ENCODE data around the gene CHRNE.

CHRNE gene

DNA sequence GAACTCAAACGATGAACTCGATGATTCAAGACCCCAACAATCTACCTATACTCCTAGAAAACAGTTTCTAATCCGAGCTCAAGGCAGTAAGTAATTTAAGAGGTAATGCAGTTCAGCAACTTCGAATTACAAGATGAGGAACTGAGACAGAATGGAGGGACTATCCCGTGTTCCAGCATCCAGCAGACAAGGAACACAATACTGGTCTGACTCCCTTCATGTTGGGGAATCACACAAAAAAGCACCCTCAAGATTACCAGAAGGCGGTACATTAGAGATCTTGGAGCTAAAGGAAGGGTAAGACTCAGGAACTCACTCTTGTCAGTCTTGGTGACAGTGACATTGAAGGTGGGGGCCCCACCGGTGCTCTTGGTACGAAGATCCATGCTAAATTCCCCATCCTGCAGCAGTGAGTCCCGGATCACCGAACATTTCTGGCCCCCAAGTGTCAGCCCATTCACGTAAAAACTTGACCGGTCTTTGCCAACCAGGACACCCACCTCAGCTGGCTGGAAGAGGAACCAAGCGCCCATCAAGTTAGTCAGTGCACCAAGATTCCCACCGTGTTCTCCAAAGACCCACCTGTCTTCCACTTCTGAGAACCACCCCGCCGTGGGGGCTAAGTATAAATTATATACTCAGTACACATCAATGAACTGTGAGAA lies 43.5 kb upstream of the CHRNE start:
- DNase-seq (ENCODE audit: low read depth, low spot score) = no peak
- H3K9me3 ChIP-seq (ENCODE audit: control insufficient read depth, insufficient read depth, low read length) = no peaks in the 10 kb centered on the region
- H3K27me3 ChIP-seq (ENCODE audit: control insufficient read depth, insufficient read depth, low read length) = no peaks in the 10 kb centered on the region
- peak overlapping the region; percentile 70; the same call in 1 of the 2 replicates for H3K4me3 ChIP-seq (ENCODE audit: low read length)
- peaks cover 5% of the 10 kb centered on the region; the same call in 1 of the 2 replicates for H3K4me1 ChIP-seq (ENCODE audit: control insufficient read depth, insufficient read depth, low read length)
- peaks cover 26% of the 10 kb centered on the region for H3K36me3 ChIP-seq (ENCODE audit: control insufficient read depth, insufficient read depth, low read length)
- no peak overlapping the region for H3K27ac ChIP-seq (ENCODE audit: low read length)
- no CpG with 5 or more reads among the region's 16 CpGs for WGBS (ENCODE audit: insufficient coverage, insufficient read length)

DNA sequence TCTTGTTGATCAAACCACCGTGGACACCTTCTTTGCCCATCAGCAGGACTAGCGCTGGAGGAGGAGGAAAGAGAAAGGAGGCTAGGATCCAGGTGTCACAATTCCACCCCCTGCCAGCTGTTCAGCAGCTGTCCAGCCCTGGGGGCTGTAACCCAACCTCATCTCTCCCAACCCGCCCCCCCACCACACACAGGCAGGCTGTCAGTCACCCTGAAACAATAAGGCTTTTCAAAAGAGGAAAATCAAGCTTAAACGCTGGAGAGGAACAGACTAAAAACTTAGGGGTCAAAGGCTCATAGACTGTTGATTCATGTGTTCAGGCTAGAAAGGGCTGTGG lies 43.0 kb upstream of the CHRNE start:
- H3K4me1 ChIP-seq (ENCODE audit: control insufficient read depth, insufficient read depth, low read length) = peaks cover 3% of the 10 kb centered on the region; the same call in 1 of the 2 replicates
- H3K27me3 ChIP-seq (ENCODE audit: control insufficient read depth, insufficient read depth, low read length) = no peaks in the 10 kb centered on the region
- H3K27ac ChIP-seq (ENCODE audit: low read length) = no peak overlapping the region
- no CpG with 5 or more reads among the region's 4 CpGs for WGBS (ENCODE audit: insufficient coverage, insufficient read length)
- DNase-seq (ENCODE audit: low read depth, low spot score) = no peak
- no peak overlapping the region for H3K4me3 ChIP-seq (ENCODE audit: low read length)
- H3K36me3 ChIP-seq (ENCODE audit: control insufficient read depth, insufficient read depth, low read length) = peaks cover 26% of the 10 kb centered on the region
- H3K9me3 ChIP-seq (ENCODE audit: control insufficient read depth, insufficient read depth, low read length) = no peaks in the 10 kb centered on the region

DNA sequence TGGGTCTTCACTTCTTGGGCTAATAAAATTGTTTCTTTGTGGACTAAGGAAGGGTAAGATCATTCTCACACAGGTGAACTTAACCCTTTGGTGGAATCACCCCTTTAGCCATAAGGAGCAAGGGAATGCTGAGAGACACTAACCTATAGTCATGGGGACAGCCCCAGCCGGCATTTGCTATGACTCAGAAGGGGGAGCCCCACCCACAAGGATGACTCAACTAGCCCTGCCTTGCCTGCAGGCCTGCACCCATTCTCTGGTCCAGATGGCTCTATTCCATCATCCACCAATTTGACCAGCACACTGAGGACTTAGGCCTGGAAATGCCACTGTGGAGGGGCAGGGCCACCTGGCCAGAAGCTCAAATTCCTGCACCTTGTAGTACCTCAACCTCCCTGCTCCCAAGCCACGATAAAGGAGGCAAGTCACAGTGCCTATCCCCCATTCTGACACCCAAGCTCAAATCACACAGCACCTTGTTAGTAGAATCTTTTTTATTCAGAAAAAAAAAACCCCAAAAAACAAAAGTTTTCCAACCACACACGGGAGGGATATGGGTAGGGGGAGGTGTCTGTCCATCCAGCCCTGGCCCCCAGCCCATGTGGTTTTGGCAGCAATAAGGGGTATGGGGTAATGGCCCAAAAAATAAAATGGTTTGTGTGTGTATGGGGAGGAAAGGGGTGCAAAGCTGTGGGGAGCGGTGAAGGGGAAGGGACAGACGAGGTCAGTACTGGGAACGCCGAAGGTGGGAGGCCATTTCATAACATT lies 42.5 kb upstream of the CHRNE start:
- Histone ChIP-seq H3K4me3 (ENCODE audit: low read length) (no peak overlapping the region), H3K36me3 (ENCODE audit: control insufficient read depth, insufficient read depth, low read length) (peaks cover 26% of the 10 kb centered on the region), H3K4me1 (ENCODE audit: control insufficient read depth, insufficient read depth, low read length) (peaks cover 3% of the 10 kb centered on the region; the same call in 1 of the 2 replicates), H3K27ac (ENCODE audit: low read length) (no peak overlapping the region), H3K27me3 (ENCODE audit: control insufficient read depth, insufficient read depth, low read length) (no peaks in the 10 kb centered on the region), H3K9me3 (ENCODE audit: control insufficient read depth, insufficient read depth, low read length) (no peaks in the 10 kb centered on the region)
- no peak for DNase-seq (ENCODE audit: low read depth, low spot score)
- 100% methylated on average over 1 of the region's 7 CpGs for WGBS (ENCODE audit: insufficient coverage, insufficient read length)

GRCh38 chr17:4944554-4945175 lies 41.8 kb upstream of the CHRNE start:
- WGBS (ENCODE audit: insufficient coverage, insufficient read length) = no CpG with 5 or more reads among the region's 8 CpGs
- no peaks in the 10 kb centered on the region for H3K9me3 ChIP-seq (ENCODE audit: control insufficient read depth, insufficient read depth, low read length)
- no peak for DNase-seq (ENCODE audit: low read depth, low spot score)
- H3K27me3 ChIP-seq (ENCODE audit: control insufficient read depth, insufficient read depth, low read length) = no peaks in the 10 kb centered on the region
- no peak overlapping the region for H3K27ac ChIP-seq (ENCODE audit: low read length)
- H3K4me1 ChIP-seq (ENCODE audit: control insufficient read depth, insufficient read depth, low read length) = peaks cover 3% of the 10 kb centered on the region; the same call in 1 of the 2 replicates
- H3K4me3 ChIP-seq (ENCODE audit: low read length) = no peak overlapping the region
- peaks cover 26% of the 10 kb centered on the region for H3K36me3 ChIP-seq (ENCODE audit: control insufficient read depth, insufficient read depth, low read length)

DNA sequence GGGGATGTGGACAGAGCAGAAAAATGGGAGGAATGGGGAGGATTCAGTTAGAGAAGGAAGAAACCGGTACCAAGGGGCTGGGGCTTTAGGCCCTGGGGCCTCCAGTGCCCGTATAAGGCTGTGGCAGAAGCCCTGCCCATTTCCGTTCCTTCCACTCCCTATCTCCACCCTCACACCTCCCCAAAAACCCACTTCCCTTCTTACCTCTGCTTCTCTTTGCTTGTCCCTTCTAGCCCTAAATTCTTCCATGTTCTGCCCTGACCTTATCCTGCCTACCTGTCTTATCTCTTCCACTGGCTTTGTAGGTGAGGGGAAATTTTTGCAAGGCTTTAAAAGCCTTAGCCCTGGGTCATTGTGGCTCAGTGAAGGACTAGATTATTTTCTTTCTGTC lies 41.3 kb upstream of the CHRNE start:
- H3K27ac ChIP-seq (ENCODE audit: low read length) = no peak overlapping the region
- WGBS (ENCODE audit: insufficient coverage, insufficient read length) = no CpG with 5 or more reads among the region's 3 CpGs
- DNase-seq (ENCODE audit: low read depth, low spot score) = no peak
- peaks cover 26% of the 10 kb centered on the region for H3K36me3 ChIP-seq (ENCODE audit: control insufficient read depth, insufficient read depth, low read length)
- no peaks in the 10 kb centered on the region for H3K9me3 ChIP-seq (ENCODE audit: control insufficient read depth, insufficient read depth, low read length)
- H3K4me1 ChIP-seq (ENCODE audit: control insufficient read depth, insufficient read depth, low read length) = peaks cover 3% of the 10 kb centered on the region; the same call in 1 of the 2 replicates
- H3K4me3 ChIP-seq (ENCODE audit: low read length) = no peak overlapping the region
- no peaks in the 10 kb centered on the region for H3K27me3 ChIP-seq (ENCODE audit: control insufficient read depth, insufficient read depth, low read length)

GRCh38 chr17:4942760-4943508 lies 40.0 kb upstream of the CHRNE start:
- no peak overlapping the region for H3K27ac ChIP-seq (ENCODE audit: low read length)
- no peaks in the 10 kb centered on the region for H3K27me3 ChIP-seq (ENCODE audit: control insufficient read depth, insufficient read depth, low read length)
- H3K4me3 ChIP-seq (ENCODE audit: low read length) = no peak overlapping the region
- H3K4me1 ChIP-seq (ENCODE audit: control insufficient read depth, insufficient read depth, low read length) = peaks cover 8% of the 10 kb centered on the region
- peaks cover 30% of the 10 kb centered on the region for H3K36me3 ChIP-seq (ENCODE audit: control insufficient read depth, insufficient read depth, low read length)
- no peaks in the 10 kb centered on the region for H3K9me3 ChIP-seq (ENCODE audit: control insufficient read depth, insufficient read depth, low read length)
- no peak for DNase-seq (ENCODE audit: low read depth, low spot score)
- no CpG with 5 or more reads among the region's 13 CpGs for WGBS (ENCODE audit: insufficient coverage, insufficient read length)

- no CpG with 5 or more reads among the region's 4 CpGs for WGBS (ENCODE audit: insufficient coverage, insufficient read length)
- Histone ChIP-seq H3K27me3 (ENCODE audit: control insufficient read depth, insufficient read depth, low read length) (no peaks in the 10 kb centered on the region), H3K27ac (ENCODE audit: low read length) (no peak overlapping the region), H3K4me3 (ENCODE audit: low read length) (peak overlapping the region; percentile 68; the same call in 1 of the 2 replicates), H3K9me3 (ENCODE audit: control insufficient read depth, insufficient read depth, low read length) (no peaks in the 10 kb centered on the region), H3K4me1 (ENCODE audit: control insufficient read depth, insufficient read depth, low read length) (peaks cover 8% of the 10 kb centered on the region), H3K36me3 (ENCODE audit: control insufficient read depth, insufficient read depth, low read length) (peaks cover 27% of the 10 kb centered on the region; the same call in 1 of the 2 replicates)
- DNase-seq (ENCODE audit: low read depth, low spot score) = no peak
Observed at GRCh38 chr17:4941319-4941610, 38.4 kb upstream of the CHRNE start.

- Histone ChIP-seq H3K4me3 (ENCODE audit: low read length) (peak overlapping the region; percentile 68), H3K4me1 (ENCODE audit: control insufficient read depth, insufficient read depth, low read length) (peaks cover 6% of the 10 kb centered on the region), H3K9me3 (ENCODE audit: control insufficient read depth, insufficient read depth, low read length) (no peaks in the 10 kb centered on the region), H3K36me3 (ENCODE audit: control insufficient read depth, insufficient read depth, low read length) (peaks cover 21% of the 10 kb centered on the region; the same call in 1 of the 2 replicates), H3K27ac (ENCODE audit: low read length) (no peak overlapping the region), H3K27me3 (ENCODE audit: control insufficient read depth, insufficient read depth, low read length) (no peaks in the 10 kb centered on the region)
- WGBS (ENCODE audit: insufficient coverage, insufficient read length) = no CpG with 5 or more reads among the region's 29 CpGs
- DNase-seq (ENCODE audit: low read depth, low spot score) = no peak
Observed at GRCh38 chr17:4940555-4941318, 37.8 kb upstream of the CHRNE start.

DNA sequence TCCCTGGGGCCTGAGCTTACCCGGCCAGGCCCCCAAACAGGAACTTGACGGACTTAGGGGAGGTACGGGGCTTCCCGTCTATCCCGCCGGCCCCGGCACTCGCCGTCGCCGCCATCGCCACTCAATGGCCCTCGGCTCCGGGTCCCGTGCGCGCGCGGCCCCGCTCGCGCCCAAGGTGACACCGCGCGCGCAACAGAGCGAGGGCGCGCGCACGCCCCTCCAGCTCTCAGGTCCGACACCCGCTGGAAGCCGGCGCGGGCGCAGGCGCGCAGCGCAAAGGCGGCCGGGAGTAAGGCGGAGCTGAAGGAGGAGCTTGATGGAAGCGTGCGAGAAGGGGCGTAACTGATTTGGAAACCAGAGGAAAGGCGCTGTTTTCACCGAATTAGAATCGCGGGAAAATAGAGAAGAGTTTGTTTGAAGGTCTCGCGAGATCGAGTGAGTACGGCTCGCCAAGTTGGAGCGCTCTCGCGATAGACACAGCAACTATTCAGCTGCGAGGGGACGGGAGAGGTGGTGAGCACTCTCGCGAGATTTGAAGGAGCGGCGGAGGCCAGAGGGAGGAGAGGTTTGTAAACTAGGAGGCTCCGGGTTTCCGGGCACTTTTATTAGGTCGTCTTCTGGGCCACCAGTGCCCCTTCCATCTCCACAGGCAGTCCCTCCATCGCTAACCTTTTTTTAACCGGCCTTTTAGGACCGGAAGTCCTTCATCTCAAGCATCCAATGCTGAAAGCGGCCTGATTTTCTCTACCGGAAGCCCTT lies 37.1 kb upstream of the CHRNE start, which contains the start of the genes RNF167 and SLC25A11:
Gene RNF167, plus strand, starts transcription at position 473 of the 759 bp plus-strand sequence. CDS start 642 bp downstream, outside the sequence.
Gene SLC25A11, minus strand, starts transcription at position 251 of the 759 bp plus-strand sequence. Its CDS starts 136 bp downstream, at position 115.
- Histone ChIP-seq H3K27me3 (ENCODE audit: control insufficient read depth, insufficient read depth, low read length) (no peaks in the 10 kb centered on the region), H3K4me3 (ENCODE audit: low read length) (peak within 1 kb of the TSS; percentile 68), H3K36me3 (ENCODE audit: control insufficient read depth, insufficient read depth, low read length) (peaks cover 19% of the 10 kb centered on the region; the same call in 1 of the 2 replicates), H3K9me3 (ENCODE audit: control insufficient read depth, insufficient read depth, low read length) (no peaks in the 10 kb centered on the region), H3K4me1 (ENCODE audit: control insufficient read depth, insufficient read depth, low read length) (peaks cover 6% of the 10 kb centered on the region), H3K27ac (ENCODE audit: low read length) (no peak within 1 kb of the TSS)
- peak; percentile 93 for DNase-seq (ENCODE audit: low read depth, low spot score)
- no CpG with 5 or more reads among the region's 72 CpGs for WGBS (ENCODE audit: insufficient coverage, insufficient read length)
